Measurements from ENCODE around the gene UACA.

The UACA gene

DNA sequence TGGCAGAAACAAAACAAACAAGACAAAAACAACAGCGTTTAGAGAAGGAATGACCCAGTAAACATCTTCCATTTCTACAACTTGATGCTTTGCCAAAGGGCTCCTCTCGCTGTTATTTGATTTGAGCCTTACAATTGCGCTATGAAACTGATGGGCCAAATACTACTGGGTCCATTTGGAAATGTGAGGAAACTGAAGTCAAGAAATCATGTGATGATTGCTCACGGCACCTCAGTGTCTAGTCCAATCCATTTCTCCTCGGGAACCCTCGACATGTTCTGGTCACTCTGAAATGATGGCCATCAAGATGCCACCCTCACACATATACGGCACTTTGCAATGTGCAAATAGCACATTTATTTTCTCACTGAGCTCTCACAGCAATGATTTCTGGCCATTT is 136.0 kb downstream of the UACA start (continued):
- TF ChIP-seq, protein P1, sequence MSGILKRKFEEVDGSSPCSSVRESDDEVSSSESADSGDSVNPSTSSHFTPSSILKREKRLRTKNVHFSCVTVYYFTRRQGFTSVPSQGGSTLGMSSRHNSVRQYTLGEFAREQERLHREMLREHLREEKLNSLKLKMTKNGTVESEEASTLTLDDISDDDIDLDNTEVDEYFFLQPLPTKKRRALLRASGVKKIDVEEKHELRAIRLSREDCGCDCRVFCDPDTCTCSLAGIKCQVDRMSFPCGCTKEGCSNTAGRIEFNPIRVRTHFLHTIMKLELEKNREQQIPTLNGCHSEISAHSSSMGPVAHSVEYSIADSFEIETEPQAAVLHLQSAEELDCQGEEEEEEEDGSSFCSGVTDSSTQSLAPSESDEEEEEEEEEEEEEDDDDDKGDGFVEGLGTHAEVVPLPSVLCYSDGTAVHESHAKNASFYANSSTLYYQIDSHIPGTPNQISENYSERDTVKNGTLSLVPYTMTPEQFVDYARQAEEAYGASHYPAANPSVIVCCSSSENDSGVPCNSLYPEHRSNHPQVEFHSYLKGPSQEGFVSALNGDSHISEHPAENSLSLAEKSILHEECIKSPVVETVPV (CRISPR knock-in tag; IDR thresholded peaks at IDR 0.05), result no peak
- TF ChIP-seq ZFP3 (CRISPR knock-in tag; IDR thresholded peaks at IDR 0.05) (no peak), RARB (CRISPR knock-in tag; IDR thresholded peaks at IDR 0.05) (no peak)

DNA sequence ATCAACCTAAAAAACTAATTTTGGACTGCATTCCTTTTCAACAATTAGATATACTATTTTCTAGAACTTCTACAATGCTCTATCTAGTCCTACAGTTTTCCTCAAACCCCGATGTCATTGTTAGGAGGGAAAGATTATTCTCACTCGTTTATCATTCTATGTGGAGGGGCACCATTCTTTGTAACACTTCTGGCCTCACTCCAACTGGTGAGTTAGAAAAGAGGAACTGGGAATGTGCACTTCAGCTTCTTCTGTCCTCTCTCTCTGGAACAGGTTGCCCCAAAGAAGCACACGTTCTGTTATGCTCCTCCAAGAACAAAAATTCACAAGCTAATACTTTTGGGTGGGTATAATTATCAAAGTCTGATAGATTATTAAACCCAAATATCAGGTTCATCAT is 137.9 kb downstream of the UACA start:
- TF ChIP-seq ZC3H10 (CRISPR knock-in tag; IDR thresholded peaks at IDR 0.05) (no peak), CSDC2 (CRISPR knock-in tag; IDR thresholded peaks at IDR 0.05) (no peak)
- TF ChIP-seq, protein P1 (CRISPR knock-in tag; IDR thresholded peaks at IDR 0.05), result no peak
- ATAC-seq, result no peak

DNA sequence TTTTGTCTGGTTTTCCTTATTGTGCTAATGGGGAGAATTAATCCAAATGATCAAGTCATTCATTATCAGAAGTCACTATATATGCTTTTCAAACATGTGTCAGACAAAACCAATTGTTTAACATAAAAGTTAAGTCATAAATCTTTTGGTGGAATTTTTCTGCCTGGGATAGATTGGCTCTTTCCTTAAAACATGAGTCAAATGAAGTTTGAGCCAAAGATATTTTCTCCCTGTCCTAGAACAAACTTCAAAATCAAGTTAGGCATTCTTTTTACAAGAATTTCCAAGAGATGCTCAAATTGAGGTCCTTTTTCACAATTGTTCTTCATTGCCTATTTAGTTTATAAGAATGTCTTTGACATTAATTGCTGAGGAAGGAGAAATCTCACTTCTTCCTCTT is 138.3 kb downstream of the UACA start:
- ATAC-seq, result no peak

More for the DNA sequence above, 138.3 kb downstream of the UACA start:
- TF ChIP-seq ISL1 (CRISPR knock-in tag; IDR thresholded peaks at IDR 0.05), result no peak
- TF ChIP-seq, protein P2, sequence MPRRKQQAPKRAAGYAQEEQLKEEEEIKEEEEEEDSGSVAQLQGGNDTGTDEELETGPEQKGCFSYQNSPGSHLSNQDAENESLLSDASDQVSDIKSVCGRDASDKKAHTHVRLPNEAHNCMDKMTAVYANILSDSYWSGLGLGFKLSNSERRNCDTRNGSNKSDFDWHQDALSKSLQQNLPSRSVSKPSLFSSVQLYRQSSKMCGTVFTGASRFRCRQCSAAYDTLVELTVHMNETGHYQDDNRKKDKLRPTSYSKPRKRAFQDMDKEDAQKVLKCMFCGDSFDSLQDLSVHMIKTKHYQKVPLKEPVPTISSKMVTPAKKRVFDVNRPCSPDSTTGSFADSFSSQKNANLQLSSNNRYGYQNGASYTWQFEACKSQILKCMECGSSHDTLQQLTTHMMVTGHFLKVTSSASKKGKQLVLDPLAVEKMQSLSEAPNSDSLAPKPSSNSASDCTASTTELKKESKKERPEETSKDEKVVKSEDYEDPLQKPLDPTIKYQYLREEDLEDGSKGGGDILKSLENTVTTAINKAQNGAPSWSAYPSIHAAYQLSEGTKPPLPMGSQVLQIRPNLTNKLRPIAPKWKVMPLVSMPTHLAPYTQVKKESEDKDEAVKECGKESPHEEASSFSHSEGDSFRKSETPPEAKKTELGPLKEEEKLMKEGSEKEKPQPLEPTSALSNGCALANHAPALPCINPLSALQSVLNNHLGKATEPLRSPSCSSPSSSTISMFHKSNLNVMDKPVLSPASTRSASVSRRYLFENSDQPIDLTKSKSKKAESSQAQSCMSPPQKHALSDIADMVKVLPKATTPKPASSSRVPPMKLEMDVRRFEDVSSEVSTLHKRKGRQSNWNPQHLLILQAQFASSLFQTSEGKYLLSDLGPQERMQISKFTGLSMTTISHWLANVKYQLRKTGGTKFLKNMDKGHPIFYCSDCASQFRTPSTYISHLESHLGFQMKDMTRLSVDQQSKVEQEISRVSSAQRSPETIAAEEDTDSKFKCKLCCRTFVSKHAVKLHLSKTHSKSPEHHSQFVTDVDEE (CRISPR knock-in tag; IDR thresholded peaks at IDR 0.05), result no peak
- TF ChIP-seq ZNF8 (CRISPR knock-in tag; IDR thresholded peaks at IDR 0.05), result no peak
- TF ChIP-seq, protein P3, sequence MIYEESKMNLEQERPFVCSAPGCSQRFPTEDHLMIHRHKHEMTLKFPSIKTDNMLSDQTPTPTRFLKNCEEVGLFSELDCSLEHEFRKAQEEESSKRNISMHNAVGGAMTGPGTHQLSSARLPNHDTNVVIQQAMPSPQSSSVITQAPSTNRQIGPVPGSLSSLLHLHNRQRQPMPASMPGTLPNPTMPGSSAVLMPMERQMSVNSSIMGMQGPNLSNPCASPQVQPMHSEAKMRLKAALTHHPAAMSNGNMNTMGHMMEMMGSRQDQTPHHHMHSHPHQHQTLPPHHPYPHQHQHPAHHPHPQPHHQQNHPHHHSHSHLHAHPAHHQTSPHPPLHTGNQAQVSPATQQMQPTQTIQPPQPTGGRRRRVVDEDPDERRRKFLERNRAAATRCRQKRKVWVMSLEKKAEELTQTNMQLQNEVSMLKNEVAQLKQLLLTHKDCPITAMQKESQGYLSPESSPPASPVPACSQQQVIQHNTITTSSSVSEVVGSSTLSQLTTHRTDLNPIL (CRISPR knock-in tag; IDR thresholded peaks at IDR 0.05; ENCODE audit: low read depth), result no peak
- TF ChIP-seq, protein P4, sequence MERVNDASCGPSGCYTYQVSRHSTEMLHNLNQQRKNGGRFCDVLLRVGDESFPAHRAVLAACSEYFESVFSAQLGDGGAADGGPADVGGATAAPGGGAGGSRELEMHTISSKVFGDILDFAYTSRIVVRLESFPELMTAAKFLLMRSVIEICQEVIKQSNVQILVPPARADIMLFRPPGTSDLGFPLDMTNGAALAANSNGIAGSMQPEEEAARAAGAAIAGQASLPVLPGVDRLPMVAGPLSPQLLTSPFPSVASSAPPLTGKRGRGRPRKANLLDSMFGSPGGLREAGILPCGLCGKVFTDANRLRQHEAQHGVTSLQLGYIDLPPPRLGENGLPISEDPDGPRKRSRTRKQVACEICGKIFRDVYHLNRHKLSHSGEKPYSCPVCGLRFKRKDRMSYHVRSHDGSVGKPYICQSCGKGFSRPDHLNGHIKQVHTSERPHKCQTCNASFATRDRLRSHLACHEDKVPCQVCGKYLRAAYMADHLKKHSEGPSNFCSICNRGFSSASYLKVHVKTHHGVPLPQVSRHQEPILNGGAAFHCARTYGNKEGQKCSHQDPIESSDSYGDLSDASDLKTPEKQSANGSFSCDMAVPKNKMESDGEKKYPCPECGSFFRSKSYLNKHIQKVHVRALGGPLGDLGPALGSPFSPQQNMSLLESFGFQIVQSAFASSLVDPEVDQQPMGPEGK (CRISPR knock-in tag; IDR thresholded peaks at IDR 0.05; ENCODE audit: borderline replicate concordance), result no peak
- TF ChIP-seq ZFP3 (CRISPR knock-in tag; IDR thresholded peaks at IDR 0.05), result no peak
- TF ChIP-seq GLIS3 (CRISPR knock-in tag; IDR thresholded peaks at IDR 0.05), result no peak
- no peak for TF ChIP-seq BACH2 (CRISPR knock-in tag; IDR thresholded peaks at IDR 0.05; ENCODE audit: borderline replicate concordance)
- no peak for TF ChIP-seq TOX (CRISPR knock-in tag; IDR thresholded peaks at IDR 0.05; ENCODE audit: borderline replicate concordance)
- no peak for TF ChIP-seq OSR1 (CRISPR knock-in tag; IDR thresholded peaks at IDR 0.05)
- no peak for TF ChIP-seq ESRRG (CRISPR knock-in tag; IDR thresholded peaks at IDR 0.05)
- TF ChIP-seq, protein P5, sequence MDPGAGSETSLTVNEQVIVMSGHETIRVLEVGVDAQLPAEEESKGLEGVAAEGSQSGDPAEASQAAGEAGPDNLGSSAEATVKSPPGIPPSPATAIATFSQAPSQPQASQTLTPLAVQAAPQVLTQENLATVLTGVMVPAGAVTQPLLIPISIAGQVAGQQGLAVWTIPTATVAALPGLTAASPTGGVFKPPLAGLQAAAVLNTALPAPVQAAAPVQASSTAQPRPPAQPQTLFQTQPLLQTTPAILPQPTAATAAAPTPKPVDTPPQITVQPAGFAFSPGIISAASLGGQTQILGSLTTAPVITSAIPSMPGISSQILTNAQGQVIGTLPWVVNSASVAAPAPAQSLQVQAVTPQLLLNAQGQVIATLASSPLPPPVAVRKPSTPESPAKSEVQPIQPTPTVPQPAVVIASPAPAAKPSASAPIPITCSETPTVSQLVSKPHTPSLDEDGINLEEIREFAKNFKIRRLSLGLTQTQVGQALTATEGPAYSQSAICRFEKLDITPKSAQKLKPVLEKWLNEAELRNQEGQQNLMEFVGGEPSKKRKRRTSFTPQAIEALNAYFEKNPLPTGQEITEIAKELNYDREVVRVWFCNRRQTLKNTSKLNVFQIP (CRISPR knock-in tag; IDR thresholded peaks at IDR 0.05; ENCODE audit: borderline replicate concordance, low read depth), result no peak
- TF ChIP-seq ARNTL (CRISPR knock-in tag; IDR thresholded peaks at IDR 0.05; ENCODE audit: borderline replicate concordance, low read depth), result no peak
- TF ChIP-seq TCF4 (CRISPR knock-in tag; IDR thresholded peaks at IDR 0.05; ENCODE audit: borderline replicate concordance), result no peak
- TF ChIP-seq, protein P1 (CRISPR knock-in tag; IDR thresholded peaks at IDR 0.05), result no peak
- no peak for TF ChIP-seq ZNF565 (CRISPR knock-in tag; conservative IDR thresholded peaks at IDR 0.05; ENCODE audit: low read depth)
- TF ChIP-seq ZNF70 (CRISPR knock-in tag; IDR thresholded peaks at IDR 0.05), result no peak
- TF ChIP-seq RARB (CRISPR knock-in tag; IDR thresholded peaks at IDR 0.05), result no peak

Measured in SK-N-SH treated with all-trans-retinoic acid at 6 μM for 48 hours (cell line).